Muscle layer of duodenum (tissue), 2 donors: ENCODE measurements around the gene OR2V1.
"Not testable (repeated sequence)": the region's sequence is repeated elsewhere in the genome, so short reads cannot be mapped to it uniquely, and the experiment has no call there.

Experiments
- H3K27ac ChIP-seq: one replicate; pipeline ENCODE4 v1.7.0; 2013; ENCODE audit warnings: mild to moderate bottlenecking, low read length
- H3K27me3 ChIP-seq: one replicate; pipeline ENCODE4 v1.7.0; 2013; ENCODE audit warnings: low read depth, mild to moderate bottlenecking, control low read depth, low read length
- H3K36me3 ChIP-seq, 2 donors: one replicate each; pipeline ENCODE4 v1.7.0; 2013; ENCODE audit warnings: low read length in 2 of 2, control low read depth in 1 of 2, mild to moderate bottlenecking in 1 of 2; ENCODE audit not compliant: insufficient read depth in 2 of 2, control insufficient read depth in 1 of 2
- H3K4me1 ChIP-seq, 2 donors: one replicate each; pipeline ENCODE4 v1.7.0; 2013; ENCODE audit warnings: low read length in 2 of 2, mild to moderate bottlenecking in 2 of 2, control low read depth in 1 of 2, moderate library complexity in 1 of 2; ENCODE audit not compliant: insufficient read depth in 2 of 2, control insufficient read depth in 1 of 2
- H3K4me3 ChIP-seq, 2 donors: one replicate each; pipeline ENCODE4 v1.7.0; 2013; ENCODE audit warnings: low read length in 2 of 2, low read depth in 1 of 2, mild to moderate bottlenecking in 1 of 2
- H3K9me3 ChIP-seq, 2 donors: one replicate each; pipeline ENCODE4 v1.7.0; 2013; ENCODE audit warnings: low read length in 2 of 2, control low read depth in 1 of 2, mild to moderate bottlenecking in 1 of 2; ENCODE audit not compliant: control insufficient read depth in 1 of 2
- donor health status: healthy.

Gene OR2V1

GRCh38 chr5:181136361-181136955, 5.5 kb upstream of the OR2V1 start:
- Histone ChIP-seq H3K4me1 (no peaks in the 10 kb centered on the region), H3K4me3 (no peak overlapping the region), H3K9me3 (peaks cover 0 to 6% of the 10 kb centered on the region in 2 donors), H3K27ac (no peak overlapping the region), H3K27me3 (no peaks in the 10 kb centered on the region), H3K36me3 (no peaks in the 10 kb centered on the region)

DNA sequence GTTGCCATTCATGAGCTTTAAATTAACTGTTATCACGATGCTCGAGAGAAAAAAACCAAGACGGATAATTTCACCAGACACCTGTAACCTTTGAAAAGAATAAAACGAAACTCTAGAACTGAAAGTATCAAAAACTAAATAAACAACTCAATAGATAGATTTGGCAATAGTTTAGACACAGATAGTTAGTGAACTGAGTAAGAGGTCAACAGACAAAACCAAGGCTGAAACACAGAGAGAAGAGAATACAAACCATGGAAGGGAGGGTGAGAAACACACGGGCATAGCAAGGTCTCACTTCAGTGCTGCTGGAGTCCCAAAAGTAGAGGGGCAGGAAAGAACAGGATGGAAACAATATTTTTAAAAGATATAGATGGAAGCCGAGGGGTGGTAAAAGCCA, 3.3 kb upstream of the OR2V1 start:
- Histone ChIP-seq H3K9me3 (peaks cover 0 to 6% of the 10 kb centered on the region in 2 donors), H3K4me3 (no peak overlapping the region), H3K27me3 (no peaks in the 10 kb centered on the region), H3K4me1 (no peaks in the 10 kb centered on the region), H3K27ac (no peak overlapping the region), H3K36me3 (no peaks in the 10 kb centered on the region)

DNA sequence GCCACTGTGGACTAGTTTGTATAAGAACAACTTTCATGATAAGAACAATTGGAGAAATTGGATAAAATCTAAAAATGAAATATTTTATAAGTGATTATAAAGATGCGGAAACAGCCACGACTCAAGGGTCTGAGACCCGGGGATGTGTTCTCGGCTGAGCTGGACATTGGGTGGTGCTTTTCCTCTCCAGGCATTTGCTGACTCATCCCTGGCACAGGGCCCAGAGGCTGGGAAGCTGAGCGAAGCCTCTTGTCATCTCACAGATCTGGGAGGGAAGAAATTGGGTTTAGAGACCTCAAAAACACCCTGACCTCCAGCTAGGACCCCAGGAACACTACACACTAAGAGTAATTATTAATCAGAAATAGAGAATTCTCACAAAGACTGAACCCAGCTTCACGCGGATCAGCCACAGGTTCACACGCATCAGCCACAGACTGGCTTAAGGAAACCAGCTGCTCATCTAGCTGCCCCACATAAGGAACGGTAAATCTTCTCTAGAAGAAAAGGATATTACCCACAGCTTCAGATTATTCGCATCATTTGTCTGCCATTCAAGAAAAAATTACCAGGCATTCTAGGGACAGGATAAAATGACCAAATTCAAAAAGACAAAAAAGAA, 2.8 kb upstream of the OR2V1 start:
- no peaks in the 10 kb centered on the region for H3K36me3 ChIP-seq
- H3K27me3 ChIP-seq: no peaks in the 10 kb centered on the region
- peaks cover 0 to 6% of the 10 kb centered on the region in 2 donors for H3K9me3 ChIP-seq
- H3K4me1 ChIP-seq: no peaks in the 10 kb centered on the region
- no peak overlapping the region for H3K4me3 ChIP-seq
- H3K27ac ChIP-seq: no peak overlapping the region

- Histone ChIP-seq H3K4me1 (no peaks in the 10 kb centered on the region), H3K27ac (no peak overlapping the region), H3K4me3 (no peak overlapping the region), H3K36me3 (no peaks in the 10 kb centered on the region), H3K27me3 (no peaks in the 10 kb centered on the region), H3K9me3 (peaks cover 0 to 6% of the 10 kb centered on the region in 2 donors)
These were observed 2.1 kb upstream of the OR2V1 start for GRCh38 chr5:181133083-181133482.

- Histone ChIP-seq H3K4me1 (no peaks in the 10 kb centered on the region), H3K36me3 (no peaks in the 10 kb centered on the region), H3K27me3 (no peaks in the 10 kb centered on the region), H3K9me3 (peaks cover 0 to 6% of the 10 kb centered on the region in 2 donors), H3K4me3 (no peak overlapping the region), H3K27ac (no peak overlapping the region)
These were observed 545 bp upstream of the OR2V1 start for GRCh38 chr5:181131514-181131913.

- not testable (repeated sequence) for H3K36me3 ChIP-seq, H3K4me3 ChIP-seq, H3K9me3 ChIP-seq, H3K4me1 ChIP-seq, H3K27ac ChIP-seq, H3K27me3 ChIP-seq
These were observed 888 bp downstream of the OR2V1 start for GRCh38 chr5:181130081-181130480.

DNA sequence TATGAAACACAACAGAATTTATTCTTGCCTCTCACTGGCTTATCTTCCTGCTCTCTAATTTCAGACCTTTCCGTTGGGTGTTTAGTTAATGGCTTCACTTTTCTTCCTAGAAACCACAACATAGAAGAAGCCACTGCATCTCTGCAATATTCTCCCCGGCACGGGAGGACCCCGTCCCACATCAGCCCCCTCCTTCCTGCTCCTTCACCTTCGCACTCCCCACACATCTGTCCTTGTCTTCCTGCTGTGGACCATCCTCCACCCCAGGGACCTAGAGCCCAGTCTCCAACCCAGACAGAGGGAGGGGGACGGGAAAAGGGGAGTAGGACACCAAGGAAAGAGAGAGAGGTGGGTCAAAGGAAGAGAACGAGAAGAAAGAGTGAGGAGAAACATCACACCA, 1.4 kb downstream of the OR2V1 start:
- no peaks in the 10 kb centered on the region for H3K9me3 ChIP-seq
- no peak overlapping the region for H3K4me3 ChIP-seq
- H3K27ac ChIP-seq: no peak overlapping the region
- H3K27me3 ChIP-seq: no peaks in the 10 kb centered on the region
- H3K4me1 ChIP-seq: no peaks in the 10 kb centered on the region
- no peaks in the 10 kb centered on the region for H3K36me3 ChIP-seq

DNA sequence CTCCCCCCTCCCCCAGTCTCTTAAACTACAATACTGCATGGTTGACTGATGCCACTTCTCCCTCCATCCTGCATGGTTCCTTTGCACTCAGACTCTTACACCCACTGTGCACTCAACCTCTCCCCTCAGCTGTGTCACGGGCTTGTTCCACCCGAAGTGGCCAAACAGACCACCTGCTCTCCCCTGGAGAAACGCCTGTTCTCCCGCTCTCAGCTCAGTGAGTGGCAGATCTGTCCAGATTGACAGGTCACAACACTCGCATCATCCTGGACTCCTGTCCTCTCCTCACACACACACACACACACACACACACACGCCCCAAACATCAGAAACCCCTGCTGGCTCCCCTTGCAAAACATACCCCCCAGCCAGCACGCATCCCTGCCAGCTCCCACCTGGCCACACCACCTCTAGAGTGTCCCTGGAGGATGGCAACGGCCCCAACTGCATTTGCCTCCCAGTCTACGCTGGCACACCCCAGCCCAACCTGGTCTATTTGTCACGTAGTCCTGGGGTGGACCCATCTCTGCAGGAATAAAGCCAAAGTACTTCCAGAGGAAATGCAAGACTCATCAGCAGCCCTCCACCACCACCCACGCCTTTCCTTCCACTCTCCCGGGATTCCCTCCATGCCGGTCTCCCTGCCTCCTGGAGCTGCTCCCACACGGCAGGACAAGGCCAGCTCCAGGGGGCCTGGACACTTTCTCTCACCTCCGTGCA, 2.9 kb downstream of the OR2V1 start:
- Histone ChIP-seq H3K4me3 (no peak overlapping the region), H3K9me3 (no peaks in the 10 kb centered on the region), H3K4me1 (no peaks in the 10 kb centered on the region), H3K36me3 (no peaks in the 10 kb centered on the region), H3K27me3 (no peaks in the 10 kb centered on the region), H3K27ac (no peak overlapping the region)

- Histone ChIP-seq H3K9me3 (no peaks in the 10 kb centered on the region), H3K27ac (no peak overlapping the region), H3K4me3 (no peak overlapping the region), H3K4me1 (no peaks in the 10 kb centered on the region), H3K36me3 (no peaks in the 10 kb centered on the region), H3K27me3 (no peaks in the 10 kb centered on the region)
These were observed 3.5 kb downstream of the OR2V1 start for GRCh38 chr5:181127456-181127855.

DNA sequence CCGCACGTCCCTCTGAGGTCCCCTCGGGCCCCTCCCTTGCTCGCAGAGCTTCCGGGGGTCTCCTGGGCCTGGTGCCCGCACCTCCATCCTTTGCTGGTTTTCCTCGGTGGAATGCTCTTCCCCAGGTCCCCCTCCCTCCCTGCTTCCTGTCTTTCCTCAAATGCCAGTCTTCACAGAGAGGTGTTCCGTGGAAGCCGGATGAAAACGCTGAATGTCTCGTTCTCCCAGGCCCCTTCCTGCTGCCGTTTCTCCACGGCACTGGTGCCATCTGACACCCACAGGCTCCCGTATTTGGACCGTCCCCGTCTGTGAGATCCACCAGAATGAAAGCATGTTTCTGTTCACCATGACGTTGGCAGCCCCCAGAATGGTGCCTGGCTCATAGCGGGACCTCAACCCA, 4.1 kb downstream of the OR2V1 start:
- H3K4me1 ChIP-seq: no peaks in the 10 kb centered on the region
- H3K36me3 ChIP-seq: no peaks in the 10 kb centered on the region
- no peak overlapping the region for H3K4me3 ChIP-seq
- peaks cover 2% of the 10 kb centered on the region for H3K27me3 ChIP-seq
- H3K27ac ChIP-seq: no peak overlapping the region
- no peaks in the 10 kb centered on the region for H3K9me3 ChIP-seq

- no peaks in the 10 kb centered on the region for H3K4me1 ChIP-seq
- no peaks in the 10 kb centered on the region for H3K9me3 ChIP-seq
- no peaks in the 10 kb centered on the region for H3K36me3 ChIP-seq
- H3K27ac ChIP-seq: no peak overlapping the region
- H3K4me3 ChIP-seq: no peak overlapping the region
- H3K27me3 ChIP-seq: peaks cover 9% of the 10 kb centered on the region
These were observed 6.4 kb downstream of the OR2V1 start for GRCh38 chr5:181124526-181124925.
